ENCODE data around the gene CNDP2. TPM values are rescaled to one million over a fixed set of nuclear protein-coding genes. Genes with fewer than 3 reads are reported as not detected.

CNDP2 gene
- total RNA-seq, 1 donor from 2014 or later: 213 TPM

DNA sequence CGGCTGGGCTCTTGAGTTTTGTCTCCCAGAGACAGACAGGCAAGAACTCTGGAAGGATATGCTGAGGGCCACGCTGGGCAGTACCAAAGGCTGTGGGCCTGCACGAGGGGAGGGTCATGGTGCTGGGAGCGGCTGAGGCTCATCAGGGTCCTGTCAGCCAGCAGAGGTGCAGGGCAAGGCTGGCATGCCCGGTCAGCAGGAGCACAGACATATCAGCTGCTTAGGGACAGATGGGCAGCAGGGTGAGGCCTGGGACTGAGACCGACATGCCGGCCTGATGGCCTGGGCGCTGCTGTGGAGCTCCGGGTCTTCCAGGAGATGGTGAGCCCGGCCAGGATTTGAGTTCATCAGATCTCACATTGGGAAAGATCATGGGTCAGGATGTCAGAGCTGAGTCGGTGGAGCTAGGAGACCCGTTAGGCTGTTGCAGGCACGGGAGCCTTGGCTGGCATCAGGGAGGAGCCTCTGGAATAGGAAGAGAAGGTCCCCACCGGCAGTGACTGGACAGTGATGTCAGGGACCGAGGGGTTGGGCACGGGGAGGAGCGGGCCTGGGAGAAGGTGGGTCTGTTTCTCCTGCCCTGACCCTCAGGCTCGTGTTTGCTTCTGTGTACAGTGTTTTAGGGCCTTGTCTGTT, 18.8 kb downstream of the CNDP2 start:
- DNase-seq (no peak), ATAC-seq (no peak)
- TF ChIP-seq CTCF (IDR thresholded peaks at IDR 0.05): no peak
- Histone ChIP-seq H3K27ac (no peak overlapping the region), H3K27me3 (no peaks in the 10 kb centered on the region), H3K9me3 (no peaks in the 10 kb centered on the region), H3K4me1 (no peaks in the 10 kb centered on the region), H3K4me3 (no peak overlapping the region), H3K36me3 (peaks cover 94% of the 10 kb centered on the region)
- intact Hi-C loops (cut with DNase I): no loop called here

- TF ChIP-seq CTCF (IDR thresholded peaks at IDR 0.05): no peak
- H3K27me3 ChIP-seq: no peaks in the 10 kb centered on the region
- DNase-seq: no peak
Measured at GRCh38 chr18:74515620-74516231, 19.6 kb downstream of the CNDP2 start.

DNA sequence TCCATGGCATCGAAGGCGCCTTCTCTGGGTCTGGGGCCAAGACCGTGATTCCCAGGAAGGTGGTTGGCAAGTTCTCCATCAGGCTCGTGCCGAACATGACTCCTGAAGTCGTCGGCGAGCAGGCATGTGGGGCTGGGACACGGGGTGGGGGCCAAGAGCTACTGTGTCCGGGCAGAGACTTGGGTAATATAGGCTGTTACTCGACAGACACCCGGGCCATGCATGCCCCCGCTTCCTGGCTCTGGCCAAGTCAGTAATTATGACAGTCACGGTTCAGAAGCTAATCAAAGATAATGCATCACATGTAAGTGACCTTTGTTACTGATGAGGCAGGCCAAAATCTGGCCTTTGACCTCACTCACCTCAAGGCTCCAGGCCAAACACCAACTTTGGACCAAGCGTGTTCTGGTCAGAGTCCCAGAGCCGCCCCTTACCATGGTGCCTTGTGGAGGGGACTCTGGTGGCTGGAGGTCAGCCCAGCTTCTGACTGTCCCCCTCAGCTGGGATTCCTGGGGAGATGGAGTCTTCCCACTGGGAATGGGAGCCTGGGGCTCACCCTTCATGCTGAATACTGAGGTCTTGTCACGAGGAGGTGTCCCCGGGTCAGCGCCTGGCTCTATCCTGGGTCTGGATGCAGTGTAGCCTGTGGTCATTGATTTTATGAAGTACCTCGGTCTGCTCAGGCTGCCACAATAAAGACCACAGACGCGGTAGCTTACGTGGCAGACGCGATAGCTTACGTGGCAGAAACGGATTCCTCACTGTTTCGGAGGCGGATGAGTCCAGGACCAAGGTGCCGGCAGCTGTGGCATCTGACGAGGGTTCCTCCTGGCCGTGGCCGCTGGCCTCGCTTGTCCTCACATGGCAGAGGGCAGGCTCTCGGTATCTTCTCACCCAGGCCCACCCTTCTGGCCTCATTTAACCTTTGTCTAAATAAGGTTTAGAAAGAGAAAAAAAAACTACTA, 20.4 kb downstream of the CNDP2 start:
- Histone ChIP-seq H3K27ac (no peak overlapping the region), H3K27me3 (no peaks in the 10 kb centered on the region), H3K9me3 (no peaks in the 10 kb centered on the region), H3K4me1 (no peaks in the 10 kb centered on the region), H3K36me3 (peaks cover 94% of the 10 kb centered on the region), H3K4me3 (no peak overlapping the region)
- ATAC-seq: no peak
- DNase-seq: no peak
- intact Hi-C loops (cut with DNase I): no loop called here
- TF ChIP-seq CTCF (IDR thresholded peaks at IDR 0.05): no peak

More at GRCh38 chr18:74515620-74516231, 19.6 kb downstream of the CNDP2 start:
- peaks cover 94% of the 10 kb centered on the region for H3K36me3 ChIP-seq
- no peak overlapping the region for H3K27ac ChIP-seq
- no peaks in the 10 kb centered on the region for H3K4me1 ChIP-seq
- H3K9me3 ChIP-seq: no peaks in the 10 kb centered on the region
- intact Hi-C loops (cut with DNase I): no loop called here
- ATAC-seq: no peak
- no peak overlapping the region for H3K4me3 ChIP-seq

- no peak for TF ChIP-seq CTCF (IDR thresholded peaks at IDR 0.05)
- no peaks in the 10 kb centered on the region for H3K9me3 ChIP-seq
- H3K27me3 ChIP-seq: no peaks in the 10 kb centered on the region
- no peaks in the 10 kb centered on the region for H3K4me1 ChIP-seq
- H3K4me3 ChIP-seq: no peak overlapping the region
- no peak overlapping the region for H3K27ac ChIP-seq
- H3K36me3 ChIP-seq: peaks cover 90% of the 10 kb centered on the region
- intact Hi-C loops (cut with DNase I): no loop called here
- DNase-seq (no peak), ATAC-seq (no peak)
Measured at GRCh38 chr18:74517236-74517630, 21.1 kb downstream of the CNDP2 start.

GRCh38 chr18:74518456-74519295, 22.5 kb downstream of the CNDP2 start:
- DNase-seq (no peak), ATAC-seq (no peak)
- Histone ChIP-seq H3K9me3 (no peaks in the 10 kb centered on the region), H3K27me3 (no peaks in the 10 kb centered on the region), H3K4me3 (no peak overlapping the region), H3K27ac (no peak overlapping the region), H3K36me3 (peaks cover 76% of the 10 kb centered on the region), H3K4me1 (no peaks in the 10 kb centered on the region)
- intact Hi-C loops (cut with DNase I): no loop called here
- no peak for TF ChIP-seq CTCF (IDR thresholded peaks at IDR 0.05)
